Endothelial cell of umbilical vein (primary cell): ENCODE results near the gene ANXA4. TPM values are rescaled to one million over a fixed set of nuclear protein-coding genes. Genes with fewer than 3 reads are reported as not detected.

Source experiments
- BruUV-seq: library from RNA; stranded (reverse); fragments of 400-500 nt; replicated peaks from 2 replicates; lab custom pipeline; 2021; lab: Mats Ljungman, UMichigan
- CTCF ChIA-PET: fragments of 300-600, 350-600 bp; sonication (Branson Sonifier 250); formaldehyde crosslinking; loops from one replicate; lab custom pipeline; 2021; ENCODE audit warnings: antibody characterized with exemption, inconsistent platforms; lab: Charles Lee
- POLR2A ChIA-PET: fragments of 300-600, 350-600 bp; sonication (Branson Sonifier 250); formaldehyde crosslinking; loops from one replicate; lab custom pipeline; 2021; ENCODE audit warnings: antibody characterized with exemption, inconsistent platforms; lab: Charles Lee
- DNase-seq: peaks from one replicate; pipeline ENCODE4 v3.0.0-alpha.2; 2011; ENCODE audit warnings: low read depth, low spot score
- FAIRE-seq: peaks from 2 replicates; lab custom pipeline; 2011; peaks lifted over from hg19 to GRCh38; lab: Jason Lieb, UNC
- H2AFZ ChIP-seq: 2 replicates; pipeline ENCODE4 v1.6.0; 2012; ENCODE audit warnings: low read depth, low read length, control low read depth, inconsistent platforms
- H3K27ac ChIP-seq: 2 replicates; pipeline ENCODE4 v1.5.1; 2011; ENCODE audit warnings: low read depth, mild to moderate bottlenecking, control low read depth, low read length, moderate library complexity; ENCODE audit not compliant: insufficient read depth
- H3K27me3 ChIP-seq, 2 experiments: 2 replicates each; pipeline versions ENCODE4 v1.6.0 to v1.6.1; 2011; ENCODE audit warnings: low read length in 2 of 2, mixed read lengths in 1 of 2; ENCODE audit not compliant: control insufficient read depth in 2 of 2, insufficient read depth in 2 of 2
- H3K36me3 ChIP-seq, 2 experiments: 2 replicates in 1 of 2; 3 replicates in 1 of 2; pipeline ENCODE4 v1.5.1; 2011; ENCODE audit warnings: low read length in 2 of 2, mild to moderate bottlenecking in 1 of 2, moderate library complexity in 1 of 2; ENCODE audit not compliant: control insufficient read depth in 2 of 2, insufficient read depth in 2 of 2; ENCODE audit errors: extremely low read depth in 1 of 2
- H3K4me1 ChIP-seq: 3 replicates; pipeline ENCODE4 v1.5.1; 2011; ENCODE audit warnings: mild to moderate bottlenecking, low read length; ENCODE audit not compliant: control insufficient read depth, insufficient read depth; ENCODE audit errors: extremely low read depth
- H3K4me2 ChIP-seq: 2 replicates; pipeline ENCODE4 v1.6.1; 2011; ENCODE audit warnings: low read length, control low read depth, mixed read lengths; ENCODE audit not compliant: insufficient read depth
- H3K4me3 ChIP-seq, 3 experiments: fragments of 200-600 bp in 1 of 3; sonication (generic), shearing (Covaris generic) in 1 of 3; replicated peaks in 1 of 3; 2 replicates each; pipeline ENCODE4 v1.5.1; 2011 to 2016; ENCODE audit warnings: control low read depth in 3 of 3, low read length in 3 of 3, mild to moderate bottlenecking in 2 of 3, inconsistent platforms in 1 of 3, low read depth in 1 of 3, moderate library complexity in 1 of 3; ENCODE audit not compliant: insufficient read depth in 1 of 3
- H3K79me2 ChIP-seq: 2 replicates; pipeline ENCODE4 v1.6.0; 2012; ENCODE audit warnings: low read length, inconsistent platforms; ENCODE audit not compliant: control insufficient read depth, insufficient read depth
- H3K9ac ChIP-seq: replicated peaks from 2 replicates; pipeline ENCODE3; 2011; ENCODE audit warnings: low read length, control low read depth; ENCODE audit not compliant: insufficient read depth; ENCODE audit errors: extremely low read depth
- H3K9me1 ChIP-seq: replicated peaks from 3 replicates; pipeline ENCODE4 v1.6.0; 2011; ENCODE audit warnings: mild to moderate bottlenecking, low read length; ENCODE audit not compliant: control insufficient read depth, insufficient read depth; ENCODE audit errors: extremely low read depth
- H3K9me3 ChIP-seq: replicated peaks from 2 replicates; pipeline ENCODE4 v1.5.1; 2012; ENCODE audit warnings: low read length, inconsistent platforms; ENCODE audit not compliant: control insufficient read depth, insufficient read depth
- H4K20me1 ChIP-seq: replicated peaks from 2 replicates; pipeline ENCODE3; 2011; ENCODE audit warnings: mild to moderate bottlenecking, low read length; ENCODE audit not compliant: control insufficient read depth, insufficient read depth; ENCODE audit errors: extremely low read depth
- CTCF ChIP-seq, 2 donors: IDR thresholded peaks; 1 replicate in 1 of 2; 2 replicates in 1 of 2; pipeline ENCODE4 v1.5.1; 2011; ENCODE audit warnings: low read length in 2 of 2, mild to moderate bottlenecking in 2 of 2, moderate library complexity in 2 of 2, control low read depth in 1 of 2, inconsistent platforms in 1 of 2, low read depth in 1 of 2; ENCODE audit not compliant: insufficient read depth in 1 of 2; ENCODE audit errors: extremely low read depth in 1 of 2
- EZH2 ChIP-seq: IDR thresholded peaks from 2 replicates; pipeline ENCODE4 v1.6.1; 2012; ENCODE audit warnings: borderline replicate concordance, low read depth, mild to moderate bottlenecking, moderate library complexity, low read length, inconsistent platforms; ENCODE audit not compliant: severe bottlenecking
- FOS ChIP-seq: IDR thresholded peaks from 2 replicates; pipeline ENCODE4 v1.6.1; 2011; ENCODE audit warnings: mild to moderate bottlenecking, low read length, moderate library complexity, borderline replicate concordance; ENCODE audit not compliant: insufficient read depth
- GATA2 ChIP-seq: IDR thresholded peaks from 2 replicates; pipeline ENCODE4 v1.7.0; 2011; ENCODE audit warnings: low read depth, mild to moderate bottlenecking, moderate library complexity, mixed read lengths, low read length; ENCODE audit not compliant: insufficient read length, insufficient read depth
- JUN ChIP-seq: IDR thresholded peaks from 2 replicates; pipeline ENCODE4 v1.6.1; 2011; ENCODE audit warnings: borderline replicate concordance, low read depth; ENCODE audit not compliant: insufficient read length, insufficient read depth
- MAX ChIP-seq: IDR thresholded peaks from 2 replicates; pipeline ENCODE4 v1.6.1; 2011; ENCODE audit not compliant: insufficient read depth, insufficient read length
- MYC ChIP-seq: IDR thresholded peaks from one replicate; pipeline ENCODE4 v1.6.1; 2011; ENCODE audit warnings: mild to moderate bottlenecking, low read depth, low read length
- POLR2A ChIP-seq: IDR thresholded peaks from 2 replicates; pipeline ENCODE4 v1.6.1; 2012; ENCODE audit warnings: low read depth, mild to moderate bottlenecking, control low read depth, low read length
- POLR2AphosphoS5 ChIP-seq: IDR thresholded peaks from 2 replicates; pipeline ENCODE4 v1.6.1; 2012; ENCODE audit warnings: low read depth, mild to moderate bottlenecking, control low read depth, low read length, moderate library complexity; ENCODE audit not compliant: insufficient read depth
- dilution Hi-C: fragments of 300-500 bp; cut with MboI; formaldehyde crosslinking; loops from one replicate; pipeline ENCODE4 v1.15.0; 2019; ENCODE audit warnings: low sequenced_read_pairs; ENCODE audit not compliant: extremely low pct_ligation_motif_present
- intact Hi-C: fragments of 100-400 bp; cut with micrococcal nuclease; formaldehyde crosslinking; loops from one replicate; pipeline ENCODE4 v1.10.0; 2022
- polyA plus RNA-seq, 4 experiments: library from polyadenylated mRNA; depleted of rRNA in 3 of 4; stranded (reverse) in 3 of 4; unstranded in 1 of 4; fragments of >200 nt; gene quantifications; 2 replicates each; pipeline versions ENCODE4 v1.2.1 to v1.2.3, GENCODE V29; 2011 to 2012; ENCODE audit warnings: missing spikeins in 1 of 4
- total RNA-seq: library from RNA; stranded (reverse); gene quantifications from 2 replicates; pipeline ENCODE4 v1.2.3, GENCODE V29; 2021

The ANXA4 gene
- total and polyA plus RNA-seq, 2 donors (not counting 3 experiments of a cell fraction or from before 2014, with no cell fraction given), result 29.4 to 79.6 TPM

GRCh38 chr2:69804416-69804815, 62.5 kb downstream of the ANXA4 start:
- ChIA-PET POLR2A (interaction anchor here (0.6 kb wide), 1 partner anchor 120 kb away, joined by 3 read pairs; no protein-coding TSS in a partner anchor), CTCF (interaction anchor here (11.1 to 15.5 kb wide), 2 partner anchors 12 to 79 kb away, joined by 106 to 784 read pairs; no protein-coding TSS in a partner anchor)
- Histone ChIP-seq H3K4me1 (peaks cover 8% of the 10 kb centered on the region), H3K4me2 (no peak overlapping the region), H3K9ac (no peak overlapping the region), H3K27ac (no peak overlapping the region), H3K9me1 (no peaks in the 10 kb centered on the region), H2AFZ (peak overlapping the region; percentile 31), H3K4me3 (no peak overlapping the region), H4K20me1 (no peaks in the 10 kb centered on the region), H3K79me2 (no peaks in the 10 kb centered on the region), H3K27me3 (no peaks in the 10 kb centered on the region), H3K36me3 (peaks cover 0 to 3% of the 10 kb centered on the region in 2 experiments), H3K9me3 (no peaks in the 10 kb centered on the region)
- intact Hi-C loops, result no loop called here
- dilution Hi-C loops, result no loop called here
- TF ChIP-seq MYC, result no peak
- BruUV-seq, result no TSS peak
- DNase-seq (no peak), FAIRE-seq (no peak)

- Histone ChIP-seq H2AFZ (no peak overlapping the region), H4K20me1 (no peaks in the 10 kb centered on the region), H3K36me3 (peaks cover 0 to 3% of the 10 kb centered on the region in 2 experiments), H3K4me2 (no peak overlapping the region), H3K4me3 (no peak overlapping the region), H3K79me2 (no peaks in the 10 kb centered on the region), H3K9me1 (no peaks in the 10 kb centered on the region), H3K9me3 (no peaks in the 10 kb centered on the region), H3K27me3 (no peaks in the 10 kb centered on the region), H3K4me1 (peaks cover 6% of the 10 kb centered on the region), H3K27ac (no peak overlapping the region), H3K9ac (no peak overlapping the region)
- DNase-seq, result no peak
- intact Hi-C loops (no loop called here), dilution Hi-C loops (no loop called here)
- BruUV-seq, result no TSS peak
- TF ChIP-seq POLR2AphosphoS5 (no peak), MYC (no peak), FOS (no peak), CTCF (IDR thresholded peaks at IDR 0.05; ENCODE audit: extremely low read depth in 1 of 2, insufficient read depth in 1 of 2, low read depth in 1 of 2, low read length in 2 of 2) (no peak), MAX (no peak), POLR2A (no peak), EZH2 (no peak), JUN (no peak), GATA2 (no peak)
- CTCF ChIA-PET, result interaction anchor here (1.2 to 15.5 kb wide), 3 partner anchors 10 to 240 kb away, joined by 3 to 784 read pairs (median 106); no protein-coding TSS in a partner anchor
- POLR2A ChIA-PET, result interaction anchor here (0.5 kb wide), 1 partner anchor 72 kb away, joined by 3 read pairs; no protein-coding TSS in a partner anchor
- FAIRE-seq, result no peak
These were observed 64.0 kb downstream of the ANXA4 start for GRCh38 chr2:69805887-69806286.
